LHCN-M2 (cell line): ENCODE data around the gene PRR5L. TPM values are rescaled to one million over a fixed set of nuclear protein-coding genes. Genes with fewer than 3 reads are reported as not detected.

Experiments
- DNase-seq: peaks from one replicate; pipeline ENCODE4 v3.0.0-alpha.2; 2012; ENCODE audit warnings: low read depth
- polyA plus RNA-seq: library from polyadenylated mRNA; unstranded; fragments of >200 nt; gene quantifications from one replicate; pipeline ENCODE4 v1.2.1, GENCODE V29; 2012; ENCODE audit warnings: missing spikeins
- total RNA-seq: library from RNA; depleted of rRNA; stranded (reverse); fragments of >200 nt; gene quantifications from 2 replicates; pipeline ENCODE4 v1.2.3, GENCODE V29; 2014; rRNA removed

The PRR5L gene, protein sequence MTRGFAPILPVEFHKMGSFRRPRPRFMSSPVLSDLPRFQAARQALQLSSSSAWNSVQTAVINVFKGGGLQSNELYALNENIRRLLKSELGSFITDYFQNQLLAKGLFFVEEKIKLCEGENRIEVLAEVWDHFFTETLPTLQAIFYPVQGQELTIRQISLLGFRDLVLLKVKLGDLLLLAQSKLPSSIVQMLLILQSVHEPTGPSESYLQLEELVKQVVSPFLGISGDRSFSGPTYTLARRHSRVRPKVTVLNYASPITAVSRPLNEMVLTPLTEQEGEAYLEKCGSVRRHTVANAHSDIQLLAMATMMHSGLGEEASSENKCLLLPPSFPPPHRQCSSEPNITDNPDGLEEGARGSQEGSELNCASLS
- 19.3 and 22.8 TPM in 2 replicates for total RNA-seq
- polyA plus RNA-seq, result 30.7 TPM

DNA sequence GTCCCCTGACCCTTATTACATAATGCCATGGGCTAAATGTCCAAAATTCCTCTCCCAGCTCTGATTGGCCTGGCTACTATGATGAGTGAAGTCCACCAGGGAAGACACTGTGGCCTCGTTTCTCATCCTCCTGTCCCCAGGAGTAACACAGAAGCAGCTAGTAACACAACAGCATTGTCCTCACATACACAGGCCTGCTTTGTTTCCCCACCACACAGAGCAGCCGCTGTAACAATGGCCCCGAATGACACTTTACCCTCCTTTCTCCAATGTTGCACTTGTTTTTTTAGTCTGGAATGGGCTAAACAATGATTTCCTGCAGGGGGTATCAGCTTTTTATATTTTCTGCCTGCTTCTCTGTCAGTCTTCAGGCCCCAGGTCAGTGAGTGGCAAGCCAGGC lies at the start of gene PRR5L:
PRR5L (plus strand) TSS at position 363 of the 400 bp plus-strand sequence. CDS start 104,834 bp downstream, outside the sequence.
- DNase-seq, result no peak

DNA sequence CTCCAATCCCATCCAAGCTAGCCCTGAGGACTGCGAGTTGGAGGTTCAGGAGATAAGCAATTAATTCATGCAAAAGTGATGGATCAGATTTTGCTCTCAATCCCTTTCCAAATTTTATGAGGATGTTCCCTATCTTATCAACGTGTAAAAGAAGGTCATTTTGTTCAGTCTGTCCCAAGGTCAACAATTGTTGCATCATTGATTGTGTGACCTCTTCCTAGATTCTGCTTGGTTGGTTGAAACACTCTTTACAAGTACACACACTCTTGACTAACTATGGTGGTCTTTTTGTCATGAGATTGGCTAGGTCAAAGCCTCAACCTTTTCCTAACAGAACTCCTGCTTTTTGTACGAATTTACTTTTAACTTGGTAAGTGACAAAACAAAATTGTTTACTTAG lies 48.6 kb upstream of the PRR5L start:
- DNase-seq, result no peak

DNA sequence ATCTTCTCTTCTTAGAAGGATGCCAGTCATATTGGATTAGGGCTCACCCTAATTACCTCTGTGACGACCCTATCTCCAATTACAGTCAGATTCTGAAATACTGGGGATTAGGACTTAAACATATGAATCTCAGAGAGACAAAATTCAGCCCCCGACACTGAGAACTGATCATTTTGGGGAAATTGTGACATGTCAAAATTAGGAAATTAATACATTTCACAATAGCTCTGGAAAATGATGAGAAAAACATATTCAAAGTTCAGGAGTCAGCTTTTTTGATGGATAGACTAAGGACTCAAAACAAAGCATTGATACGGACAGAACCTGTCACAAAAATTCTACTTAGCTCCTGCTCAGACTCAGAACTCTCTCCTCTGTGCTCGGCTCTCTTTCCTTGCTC lies 47.7 kb upstream of the PRR5L start:
- DNase-seq, result no peak

DNA sequence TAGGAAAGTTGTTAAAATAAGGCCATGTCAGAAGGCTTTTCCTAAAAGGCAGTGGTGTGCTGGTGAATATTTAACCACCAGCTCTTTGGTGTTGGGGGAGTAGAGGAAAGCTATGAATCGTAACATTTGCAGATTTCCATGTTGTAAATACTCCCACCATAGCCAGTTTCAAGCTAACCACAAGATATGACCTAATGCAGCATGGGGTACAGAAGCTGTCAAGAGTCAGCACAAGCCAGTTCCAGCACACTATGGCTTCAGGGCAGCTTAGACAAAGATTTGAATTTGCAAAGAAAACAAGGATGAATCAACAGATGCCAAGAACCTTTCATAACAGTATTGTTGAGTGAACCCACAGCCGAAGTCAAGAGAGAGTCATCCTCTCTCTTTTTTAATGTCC lies 46.8 kb upstream of the PRR5L start:
- DNase-seq, result peak; percentile 86

DNA sequence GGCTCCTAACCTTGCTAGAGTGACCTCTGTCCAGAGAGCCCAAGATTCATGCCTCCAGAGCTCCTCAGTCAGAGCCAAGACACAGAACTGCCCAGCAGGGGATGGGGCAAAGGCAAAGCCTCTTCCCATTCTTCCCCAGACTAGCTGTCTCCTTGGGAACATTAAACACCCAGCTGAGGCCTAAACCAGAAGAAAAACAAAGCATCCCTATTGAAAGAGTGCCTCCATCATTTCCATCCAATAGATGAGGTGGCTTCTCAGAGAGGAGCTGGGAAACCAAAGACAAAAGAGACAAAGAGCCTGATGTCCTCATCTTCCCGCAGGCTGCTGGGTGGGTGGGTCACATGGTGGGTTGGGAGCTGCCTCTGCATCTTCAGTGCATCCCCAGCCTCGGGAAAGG lies 44.3 kb upstream of the PRR5L start:
- DNase-seq, result no peak

DNA sequence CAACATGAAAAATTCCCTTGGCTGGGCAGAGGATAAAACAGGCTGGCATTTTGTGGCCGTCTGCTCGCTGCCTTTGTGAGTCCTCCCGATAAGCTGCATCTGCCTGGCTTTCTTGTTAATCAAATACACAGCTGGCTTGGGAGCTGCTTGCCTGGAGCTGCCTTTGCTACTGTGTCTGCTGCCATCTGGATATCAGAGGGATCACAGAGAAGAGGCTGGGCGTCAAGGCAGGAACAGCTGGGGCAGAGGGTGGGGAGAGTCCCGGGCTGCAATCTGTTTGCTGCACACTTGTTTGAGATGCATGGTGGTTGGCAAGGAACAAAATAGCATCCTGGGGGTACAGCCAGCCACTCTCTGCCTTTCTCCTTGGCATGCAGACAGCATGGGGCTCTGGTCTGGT lies 42.9 kb upstream of the PRR5L start:
- peak; percentile 69 for DNase-seq

DNA sequence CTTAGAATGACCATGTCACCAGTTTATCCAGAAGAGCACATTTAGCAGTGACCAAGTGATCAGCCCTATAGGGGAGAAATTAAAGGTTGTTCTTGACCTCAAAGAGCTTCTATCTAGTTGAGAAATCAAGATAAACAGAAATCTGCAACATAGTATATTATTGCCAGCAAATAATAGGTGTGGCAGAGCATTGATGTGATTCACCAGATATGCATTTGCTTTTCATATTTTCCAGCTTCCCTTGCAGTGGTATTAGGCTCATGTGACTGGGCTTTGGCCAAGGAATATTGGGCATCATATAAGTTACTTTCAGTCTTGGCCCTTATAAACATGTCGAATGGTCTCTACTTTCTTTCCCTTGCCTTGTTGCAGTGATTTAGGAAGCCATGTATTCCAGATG lies 41.4 kb upstream of the PRR5L start:
- DNase-seq, result peak; percentile 63

DNA sequence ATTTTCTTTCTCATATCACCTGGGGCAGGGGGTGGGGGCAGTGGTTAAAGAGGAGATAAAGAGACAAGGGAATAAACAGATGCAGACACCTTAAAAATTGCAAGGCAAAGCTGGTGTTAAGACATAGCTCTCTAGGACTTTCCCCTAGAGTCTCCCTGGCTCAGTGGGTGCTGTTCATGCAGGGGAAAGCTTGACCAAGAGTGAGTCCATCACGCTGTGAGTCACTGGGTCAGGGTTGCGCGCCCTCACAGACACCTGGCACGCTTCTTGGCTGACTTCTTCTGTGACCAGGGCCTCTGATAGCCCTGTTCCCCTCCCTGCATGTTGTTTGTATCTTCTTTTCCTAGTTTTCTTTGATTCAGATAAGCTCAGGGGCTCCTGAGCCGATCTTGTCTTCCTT lies 38.7 kb upstream of the PRR5L start:
- DNase-seq, result peak; percentile 65

DNA sequence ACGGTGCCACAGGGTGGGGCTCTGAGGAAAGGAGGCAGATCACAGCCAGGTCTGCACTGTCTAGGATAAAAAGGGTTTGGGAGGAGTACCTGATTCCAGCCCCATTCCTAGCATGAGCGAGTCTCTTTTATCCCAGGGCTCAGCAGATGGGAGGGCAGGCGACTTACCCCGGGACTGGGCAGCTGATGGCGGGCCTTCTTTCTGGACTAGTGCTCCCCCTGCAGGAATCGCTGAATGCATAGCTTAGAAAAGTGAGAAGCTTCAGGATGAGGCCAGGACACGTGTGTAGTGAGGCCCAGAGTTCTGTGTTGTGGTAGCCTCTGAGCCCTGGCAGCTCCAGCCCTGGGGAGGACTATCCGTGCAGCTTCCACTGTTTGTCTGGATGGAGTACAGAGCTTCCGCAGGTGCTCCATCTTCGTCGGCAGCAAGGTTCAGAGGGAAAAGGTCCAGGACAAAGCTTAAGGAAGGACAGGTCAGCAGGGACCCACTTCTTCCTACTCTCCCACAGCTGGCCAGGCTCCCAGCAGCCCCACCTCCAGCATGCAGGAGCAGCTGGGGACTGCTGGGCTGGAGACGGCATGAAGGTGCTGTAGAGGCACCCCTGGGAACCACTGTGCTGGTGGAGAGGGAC lies 37.2 kb upstream of the PRR5L start:
- DNase-seq, result peak; percentile 67

DNA sequence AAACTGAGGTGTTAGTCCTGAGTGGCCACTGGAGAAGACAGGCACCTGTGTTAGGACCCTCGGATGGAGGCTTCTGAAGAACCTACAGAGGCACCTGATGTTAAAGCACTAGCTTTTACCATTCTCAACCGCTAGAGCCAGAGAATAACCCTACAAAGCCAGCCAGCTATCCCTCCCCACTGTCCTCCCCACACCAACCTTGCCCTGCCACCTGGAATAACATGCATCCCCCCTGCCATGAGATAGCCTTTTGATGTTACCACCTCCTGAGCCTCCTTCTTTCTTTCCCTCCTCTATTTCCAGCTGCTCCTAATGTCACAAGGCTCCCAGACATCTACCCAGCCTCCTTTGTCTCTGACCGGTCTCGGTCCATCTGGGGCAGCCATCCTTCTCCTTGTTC lies 35.0 kb upstream of the PRR5L start:
- no peak for DNase-seq

DNA sequence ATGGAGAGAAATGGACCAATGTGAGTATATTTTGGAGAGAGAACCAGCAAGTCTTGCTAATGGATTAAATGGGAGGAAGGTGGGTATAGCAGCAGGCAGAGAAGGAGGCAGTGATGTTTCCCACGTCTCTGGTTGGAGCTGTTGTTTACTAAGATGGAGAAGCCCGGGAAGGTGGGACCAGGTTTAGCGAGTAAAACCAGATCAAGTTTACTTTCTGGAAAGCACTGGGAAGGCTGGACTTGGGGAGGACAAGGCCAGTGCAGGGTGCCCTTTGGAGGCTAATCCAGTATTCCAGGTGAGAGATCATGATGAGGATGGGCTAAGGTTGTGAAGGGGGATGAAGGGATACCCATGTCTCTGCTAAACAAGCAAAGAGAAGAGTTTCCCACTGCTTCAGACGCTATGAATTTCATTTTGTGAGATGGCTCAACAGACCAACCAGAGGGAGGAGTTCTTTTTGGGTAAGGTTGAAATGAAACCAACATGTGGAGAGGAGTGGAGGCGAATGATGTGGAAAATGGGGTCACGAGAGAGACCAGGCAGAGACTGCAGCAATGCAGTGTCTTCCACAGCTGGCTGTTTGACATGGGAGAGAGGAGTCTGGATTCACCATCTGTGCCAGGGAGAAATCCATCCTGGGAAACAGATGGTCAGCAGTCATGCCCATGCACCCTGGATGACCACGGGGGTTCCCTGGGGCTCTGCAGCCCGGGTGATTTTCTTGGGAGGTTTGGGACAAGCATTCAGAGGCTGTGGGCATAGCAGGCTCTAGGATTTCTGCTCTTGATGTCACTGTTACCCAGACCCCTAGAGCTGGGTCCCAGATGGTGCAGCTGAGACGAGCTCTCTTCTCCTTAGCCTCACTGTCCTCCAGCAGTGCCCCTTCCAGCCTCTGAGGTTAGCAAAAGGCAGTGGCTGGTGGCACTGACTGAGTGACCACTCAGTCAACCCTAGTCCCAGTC lies 31.8 kb upstream of the PRR5L start:
- DNase-seq, result no peak

DNA sequence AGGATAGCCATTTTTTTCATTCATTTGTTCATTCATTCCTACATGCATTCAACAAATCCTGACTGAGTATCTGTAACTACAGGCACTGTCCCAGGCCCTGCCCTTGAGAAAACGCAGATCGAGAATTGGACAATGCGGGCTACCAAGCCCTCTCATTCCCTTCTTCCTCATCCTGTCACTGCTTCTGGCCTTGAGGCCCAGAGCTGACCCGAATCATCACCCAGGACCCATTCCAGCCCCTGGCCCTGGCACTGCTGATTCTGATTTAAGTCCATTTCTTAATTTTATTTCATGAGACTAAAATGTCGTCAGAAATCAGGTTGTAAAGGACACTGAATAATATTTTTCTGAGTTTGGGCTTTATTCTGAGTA lies 31.1 kb upstream of the PRR5L start:
- DNase-seq, result no peak

DNA sequence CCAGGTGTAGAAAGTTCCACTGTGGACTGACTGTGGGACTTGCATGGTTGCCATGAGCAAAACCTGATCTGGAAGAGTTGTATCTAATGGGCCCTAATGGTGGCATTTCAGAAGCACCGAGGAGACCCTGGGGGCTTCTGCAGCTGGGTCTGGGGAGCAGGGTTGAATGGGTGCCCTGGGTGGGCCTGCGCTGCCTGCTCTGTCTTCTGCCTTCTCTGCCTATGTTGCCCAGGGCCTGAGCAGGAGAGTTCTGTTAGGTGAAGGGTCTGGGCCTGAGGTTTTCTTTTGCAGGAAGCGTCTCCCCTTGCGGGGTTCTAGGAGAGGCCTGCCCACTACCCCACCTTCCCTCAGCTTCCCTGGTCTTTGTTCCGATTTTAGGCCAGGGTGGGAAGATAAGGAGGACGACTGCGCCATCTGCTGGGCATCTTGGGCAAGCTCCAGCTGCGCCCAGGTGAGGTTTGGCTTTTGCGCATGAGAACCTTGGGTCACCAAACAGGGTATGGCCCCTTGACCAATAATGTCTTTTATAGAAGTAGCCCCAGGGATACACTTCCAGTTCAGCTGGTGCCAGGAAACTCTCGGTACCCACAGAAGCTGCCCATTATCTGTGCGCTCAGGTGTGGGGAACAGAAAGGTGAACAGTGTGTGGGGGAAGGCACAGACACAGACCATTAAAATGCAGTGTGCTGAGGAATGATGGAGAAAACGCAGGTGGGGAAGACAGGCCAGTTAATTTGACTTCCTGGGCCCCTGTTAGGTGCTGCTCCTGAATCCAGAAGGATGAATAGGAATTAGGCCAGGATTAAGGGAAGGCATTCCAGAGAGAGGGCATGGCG lies 30.1 kb upstream of the PRR5L start:
- DNase-seq, result peak; percentile 31

DNA sequence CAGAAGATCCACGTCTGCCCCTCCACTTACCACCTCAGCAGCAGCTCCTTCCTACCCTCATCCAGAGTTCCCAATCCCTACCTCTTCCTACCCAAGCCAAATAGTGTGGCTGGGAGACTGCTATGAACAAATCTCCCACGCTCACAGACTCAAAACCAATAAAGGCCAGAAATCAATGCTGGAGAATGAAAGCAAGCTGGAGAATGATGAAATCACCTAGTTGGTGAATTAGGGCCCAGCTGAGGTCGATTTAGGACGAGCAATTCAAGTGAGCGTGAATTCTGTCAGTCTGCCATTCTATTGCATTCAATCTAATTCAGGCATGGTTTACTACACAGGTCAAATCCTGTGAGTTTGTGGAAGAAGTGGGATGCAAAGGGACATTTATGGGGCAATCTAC lies 29.3 kb upstream of the PRR5L start:
- DNase-seq, result no peak

DNA sequence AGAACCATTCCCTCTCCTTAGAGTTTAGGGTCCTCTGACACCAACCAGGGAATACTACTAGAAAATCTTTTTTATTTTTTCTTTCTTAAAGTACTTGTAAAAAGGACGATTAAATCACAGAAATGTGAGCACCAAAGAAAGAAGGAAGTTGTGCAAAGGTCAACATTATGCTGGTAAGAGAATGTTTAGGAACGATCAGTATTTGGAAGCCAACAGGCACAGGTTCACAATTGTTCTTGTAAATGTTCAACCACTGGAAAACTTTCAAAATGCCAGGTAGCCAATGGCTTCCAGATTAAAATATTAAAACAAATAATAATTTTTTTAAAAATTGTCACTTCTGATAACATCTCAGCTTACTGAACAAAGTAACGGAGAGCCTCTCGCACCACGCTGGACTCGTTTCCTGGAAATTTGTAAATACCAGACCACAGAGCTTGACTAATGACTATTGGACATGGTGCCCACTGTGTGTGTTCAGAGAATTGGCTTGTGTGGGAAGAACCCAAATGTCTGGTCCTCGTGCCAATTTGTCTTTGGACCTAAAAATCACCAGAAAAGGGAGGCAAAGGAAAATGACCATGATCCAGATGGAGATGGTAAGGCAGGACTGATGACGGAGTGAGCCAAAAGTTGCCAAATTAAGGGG lies 27.6 kb upstream of the PRR5L start:
- DNase-seq, result no peak

DNA sequence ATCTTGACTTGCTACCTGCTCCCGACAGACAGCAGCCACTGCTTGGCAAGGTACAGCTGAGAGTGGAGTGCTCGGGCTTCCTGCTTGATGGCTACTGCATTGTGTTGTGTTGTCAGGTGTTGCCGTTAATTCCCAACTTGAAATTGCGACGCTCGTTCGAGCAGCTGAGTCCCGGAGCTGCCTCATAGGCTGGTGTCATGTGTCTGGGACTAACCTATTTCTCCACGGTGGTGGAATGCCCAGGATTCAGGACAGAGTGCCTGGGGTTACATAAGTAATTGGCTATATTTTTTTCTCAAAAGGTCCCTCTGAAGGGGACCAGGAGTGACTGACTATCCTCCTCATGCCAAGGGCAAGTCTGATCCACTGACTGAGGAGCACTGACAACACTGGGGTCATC lies 25.4 kb upstream of the PRR5L start:
- no peak for DNase-seq

DNA sequence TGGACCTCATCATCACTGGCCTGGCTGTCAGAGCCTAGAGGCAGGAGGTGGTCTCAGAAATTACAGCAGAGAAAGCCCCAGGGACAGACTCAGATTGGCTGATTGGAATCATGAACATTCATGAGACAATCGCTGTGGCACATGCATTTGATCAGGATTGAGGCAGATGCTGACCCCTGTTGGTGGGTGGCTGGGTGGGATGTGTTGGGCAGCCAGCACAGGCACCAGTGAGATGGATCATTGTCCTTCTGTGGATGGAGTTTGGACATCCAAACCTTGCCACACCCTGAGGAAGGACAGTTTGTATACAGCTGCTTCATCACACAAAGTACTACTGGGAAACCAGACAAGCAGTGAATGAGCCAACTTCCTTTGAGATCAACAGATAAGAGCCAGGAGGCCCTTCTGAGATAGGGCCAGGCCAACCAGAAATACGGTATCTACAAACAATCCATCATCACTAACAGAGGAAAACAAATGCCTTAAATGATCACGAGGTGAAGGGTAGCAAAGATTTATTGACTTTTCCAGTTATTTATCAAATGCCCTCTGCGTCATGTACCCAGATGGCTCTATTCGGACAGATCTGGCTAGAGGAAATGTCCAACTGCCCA lies 24.2 kb upstream of the PRR5L start:
- DNase-seq, result no peak

DNA sequence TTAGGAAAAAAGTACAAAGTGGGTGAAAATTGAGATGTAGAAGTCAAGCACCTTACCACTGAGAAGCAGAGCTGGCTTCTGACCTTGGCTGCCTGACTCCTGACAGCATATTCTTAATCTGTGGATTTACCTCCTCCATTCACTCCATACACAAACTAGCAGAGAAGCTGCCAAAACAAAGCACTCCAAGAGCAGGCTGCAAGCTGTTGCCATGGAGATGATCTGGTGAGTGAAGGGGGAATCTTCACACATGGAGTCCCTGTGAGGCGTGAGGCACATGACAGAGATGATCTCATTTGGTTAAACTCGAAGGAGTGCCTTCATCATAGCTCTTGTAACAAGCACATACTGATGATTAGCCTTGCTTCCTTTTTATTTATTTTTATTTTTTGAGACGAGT lies 23.0 kb upstream of the PRR5L start:
- DNase-seq, result no peak

DNA sequence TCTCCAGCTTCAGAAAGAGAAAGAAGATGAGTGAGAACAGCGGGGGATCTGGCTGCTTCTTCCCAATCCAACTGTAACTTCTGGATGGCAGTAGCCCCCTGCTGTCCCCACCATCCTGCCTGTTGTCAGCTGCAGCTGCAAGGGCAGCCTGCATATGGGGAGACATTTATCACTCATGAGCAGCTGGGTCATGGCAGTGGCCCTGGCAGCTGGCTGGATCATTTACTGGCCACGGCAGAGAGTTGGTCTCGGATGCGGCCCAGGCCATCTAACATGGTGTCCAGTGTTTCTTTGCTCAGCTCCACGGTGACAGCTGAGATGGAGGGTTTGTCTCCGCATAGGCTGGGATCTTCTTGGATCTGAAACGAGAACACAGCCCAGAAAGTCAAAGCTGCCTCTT lies 21.7 kb upstream of the PRR5L start:
- no peak for DNase-seq

DNA sequence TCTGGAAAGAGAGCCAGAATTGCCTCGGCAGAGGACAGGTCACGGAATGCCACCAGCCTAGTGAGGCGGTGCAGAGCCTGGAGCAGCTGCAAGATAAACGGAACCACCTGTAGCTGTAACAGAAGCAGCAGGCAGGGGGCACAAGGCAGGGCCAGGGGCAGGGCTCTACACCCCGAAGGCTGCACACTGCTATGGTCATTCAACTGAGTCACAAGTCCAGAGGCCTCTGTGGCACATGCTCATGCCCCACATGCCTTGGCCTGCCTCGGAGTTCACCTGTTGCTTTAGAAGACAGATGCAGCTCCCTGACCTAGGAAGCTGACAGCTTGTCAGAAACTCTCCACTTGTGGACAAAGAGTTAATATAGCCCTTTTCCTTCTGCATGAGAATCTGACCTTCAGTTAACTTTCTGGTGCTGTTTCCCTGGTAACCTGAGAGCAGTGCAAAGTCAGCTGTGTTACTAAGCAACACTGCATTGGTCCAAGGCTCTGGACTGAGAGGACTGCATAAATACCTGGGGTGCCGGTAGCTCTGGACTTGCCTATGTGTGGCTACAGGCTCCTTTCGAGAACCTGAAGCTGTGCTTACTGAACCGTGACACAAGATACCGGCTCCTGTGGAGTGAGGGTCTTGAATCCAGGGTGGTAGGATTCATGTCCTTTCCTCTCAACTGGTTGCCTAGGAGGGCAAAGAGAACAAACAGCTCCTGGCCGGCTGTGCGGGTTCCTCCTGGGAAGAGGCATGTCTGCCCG lies 17.4 kb upstream of the PRR5L start:
- DNase-seq, result peak; percentile 76
